ENCODE measurements around the gene OSBPL10.

- TF ChIP-seq CTCF (IDR thresholded peaks at IDR 0.05) = no peak
- TF ChIP-seq EP300 (IDR thresholded peaks at IDR 0.05) = no peak
Observed at GRCh38 chr3:31957106-31957505, 24.0 kb downstream of the OSBPL10 start.

Measured in stomach (tissue), 4 donors.